CD4-positive, alpha-beta T cell treated with Interleukin-17A for 4 hours (primary cell): Measurements from ENCODE around the gene C20orf144.

Experiments
- DNase-seq: peaks from one replicate; pipeline ENCODE4 v3.0.0-alpha.2; 2020; ENCODE audit warnings: mixed read lengths

Gene C20orf144

GRCh38 chr20:33666293-33667244 is 4.4 kb downstream of the C20orf144 start, which contains the start of gene ACTL10:
TSS of gene ACTL10 (plus strand) at chr20:33666943. CDS start at chr20:33667498, 555 bp downstream.
- DNase-seq = peak; percentile 87

- peak; percentile 53 for DNase-seq
Measured at GRCh38 chr20:33667245-33667675, 5.1 kb downstream of the C20orf144 start.

GRCh38 chr20:33667676-33668465 is 5.7 kb downstream of the C20orf144 start:
- DNase-seq = peak; percentile 83

DNA sequence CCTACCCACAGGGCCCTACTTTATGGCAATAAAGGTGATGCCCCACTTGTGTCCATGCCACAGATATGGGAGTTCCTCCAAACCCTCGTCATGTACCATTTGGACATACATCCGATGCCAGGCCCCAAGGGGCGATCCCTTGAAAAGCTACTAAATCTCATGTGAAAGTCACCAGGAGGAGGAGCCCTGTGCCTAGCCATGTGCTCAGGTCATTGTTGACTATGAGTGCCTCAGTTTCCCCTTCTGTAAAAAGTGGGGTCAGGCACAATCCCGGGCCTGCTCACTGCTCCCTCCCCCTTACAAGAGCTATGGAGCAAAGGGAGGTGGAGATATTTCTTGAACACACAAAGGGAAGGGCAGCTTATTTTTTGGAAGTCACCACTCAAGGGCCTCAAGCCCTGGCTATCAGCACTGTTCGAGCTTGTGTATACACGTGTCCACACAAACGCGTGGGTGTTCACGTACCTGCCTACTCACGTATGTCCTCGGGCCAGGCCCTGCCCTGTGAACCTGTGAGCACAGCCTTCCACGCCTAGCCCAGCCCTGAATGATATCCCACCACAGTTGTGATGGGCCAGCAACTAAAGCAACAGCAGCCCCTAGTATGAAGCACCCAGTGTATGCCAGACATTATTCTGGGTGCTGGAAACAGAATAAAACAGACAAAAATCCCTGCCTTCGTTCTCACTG is 6.5 kb downstream of the C20orf144 start:
- no peak for DNase-seq

DNA sequence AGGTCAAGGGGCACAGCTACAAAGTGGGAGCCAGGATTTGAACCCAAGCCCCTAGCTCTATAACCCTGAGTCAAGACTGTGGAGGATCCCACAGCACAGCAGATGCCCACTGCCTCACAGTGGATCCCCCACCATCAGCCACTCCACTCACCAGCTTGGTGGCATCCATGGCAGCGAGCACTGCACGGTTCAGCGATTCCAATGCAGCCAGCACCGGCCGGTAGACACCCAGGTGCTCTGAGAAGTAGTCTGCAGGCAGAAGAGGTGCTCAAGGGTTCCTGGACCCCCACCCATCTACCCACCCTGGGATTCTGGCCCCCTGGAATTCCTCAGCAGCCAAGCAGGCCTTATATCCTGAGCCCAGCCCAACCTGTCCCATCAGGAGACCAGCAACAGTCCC is 7.1 kb downstream of the C20orf144 start:
- no peak for DNase-seq

DNA sequence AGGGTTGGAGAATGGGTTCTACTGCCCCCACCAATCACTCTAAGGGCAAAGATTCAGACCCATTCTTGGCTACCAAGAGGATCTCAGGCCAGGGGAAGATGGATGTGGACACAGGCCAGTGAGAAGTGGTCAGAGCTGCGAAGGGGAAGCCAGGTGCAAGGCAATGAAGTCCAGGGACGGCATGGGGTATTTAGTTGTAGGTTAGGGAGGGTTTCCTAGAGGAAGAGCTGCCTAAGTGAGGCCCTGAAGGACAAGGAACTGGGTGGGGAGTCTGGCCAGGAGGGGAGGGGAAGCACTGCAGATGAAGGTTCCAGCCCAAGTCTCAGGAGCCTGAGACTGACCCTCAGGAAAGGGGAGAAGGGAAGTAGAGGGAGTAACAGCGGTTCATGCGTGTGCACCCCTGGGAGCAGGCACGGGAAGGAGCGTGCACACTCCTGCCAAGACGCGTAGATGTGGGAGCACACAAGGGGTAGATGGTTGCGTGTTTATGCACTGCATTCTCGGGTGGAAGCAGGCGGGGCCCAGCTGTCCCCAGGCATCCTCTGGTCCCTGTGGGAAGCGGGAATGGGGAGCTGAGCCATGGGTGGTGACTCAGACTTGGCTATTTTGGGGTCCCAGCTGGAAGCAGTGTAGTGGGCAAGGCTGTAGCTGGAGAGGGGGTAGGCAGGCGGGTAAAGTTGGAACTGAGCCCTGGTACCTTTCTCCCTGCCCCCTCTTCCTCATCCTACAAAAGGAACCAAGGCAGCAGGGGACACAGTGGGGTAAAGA is 7.9 kb downstream of the C20orf144 start:
- DNase-seq = no peak

- no peak for DNase-seq
Measured at GRCh38 chr20:33670715-33671499, 8.8 kb downstream of the C20orf144 start.

DNA sequence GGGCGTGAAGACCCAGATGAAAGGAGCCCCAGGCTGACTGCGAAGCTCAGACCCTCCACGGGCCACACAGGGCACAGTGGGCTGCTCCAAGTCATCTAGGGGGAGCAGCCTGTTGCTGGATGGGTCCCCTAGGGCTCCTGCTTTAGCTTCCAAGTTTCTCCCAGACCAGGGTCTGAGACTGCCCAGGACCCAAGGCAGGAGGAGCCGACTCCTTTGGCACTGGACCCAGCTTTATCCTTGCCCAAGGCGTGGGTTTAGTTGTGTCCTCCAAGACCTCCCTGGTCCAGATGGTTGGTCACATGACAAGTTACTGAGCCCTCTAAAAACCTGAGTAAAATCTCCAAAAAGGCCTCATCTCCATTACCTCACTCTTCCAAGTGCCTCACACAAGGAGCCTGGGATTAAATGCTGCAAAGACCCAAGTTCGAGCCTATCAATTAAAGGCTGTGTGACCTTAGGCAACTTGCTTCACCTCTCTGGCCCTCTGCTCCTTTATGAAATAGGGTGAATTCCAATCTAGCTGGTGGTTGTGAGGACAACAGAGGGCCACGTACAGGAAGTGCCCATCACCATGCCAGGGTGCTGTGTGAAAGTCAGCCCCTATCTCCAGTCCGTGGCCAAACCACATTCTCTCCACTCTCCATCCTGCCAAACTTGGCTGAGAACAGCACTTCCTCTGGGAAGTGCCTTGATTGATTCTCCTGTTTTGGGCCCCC is 9.6 kb downstream of the C20orf144 start:
- no peak for DNase-seq

DNA sequence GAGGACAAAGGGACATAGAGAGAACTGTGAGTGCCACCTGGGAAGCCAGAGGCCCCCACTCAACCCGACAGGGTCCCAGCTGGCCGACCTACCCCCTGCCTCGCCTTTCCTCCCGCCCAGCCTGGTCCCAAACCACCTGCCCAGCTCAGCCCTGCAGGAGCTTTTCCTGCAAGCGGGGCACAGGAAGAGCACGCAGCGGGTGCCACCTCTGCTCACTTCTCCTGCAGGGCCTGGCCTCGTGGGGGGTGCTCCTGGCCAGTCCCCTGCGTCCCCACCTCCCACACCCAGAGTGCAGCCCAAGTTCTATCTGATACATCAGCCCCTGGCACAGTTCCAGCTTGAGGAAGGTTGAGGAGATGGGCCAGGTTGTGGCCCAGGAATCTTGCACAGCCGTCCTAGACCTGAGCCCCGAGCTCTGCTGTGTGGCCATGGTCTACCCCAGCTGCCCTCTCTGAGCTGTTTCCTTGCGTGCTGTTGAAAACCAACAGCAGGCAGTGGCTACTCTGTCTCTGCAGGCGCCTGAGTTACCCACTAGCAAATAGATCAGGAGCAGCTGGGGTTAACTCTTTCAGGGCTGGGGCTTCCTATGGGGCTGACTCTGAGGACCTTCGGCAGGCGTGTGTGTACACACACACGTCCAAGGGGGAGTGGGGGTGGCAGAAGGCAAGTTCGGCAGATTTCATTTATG is 10.4 kb downstream of the C20orf144 start:
- no peak for DNase-seq

- no peak for DNase-seq
Measured at GRCh38 chr20:33673114-33673409, 10.9 kb downstream of the C20orf144 start.

DNA sequence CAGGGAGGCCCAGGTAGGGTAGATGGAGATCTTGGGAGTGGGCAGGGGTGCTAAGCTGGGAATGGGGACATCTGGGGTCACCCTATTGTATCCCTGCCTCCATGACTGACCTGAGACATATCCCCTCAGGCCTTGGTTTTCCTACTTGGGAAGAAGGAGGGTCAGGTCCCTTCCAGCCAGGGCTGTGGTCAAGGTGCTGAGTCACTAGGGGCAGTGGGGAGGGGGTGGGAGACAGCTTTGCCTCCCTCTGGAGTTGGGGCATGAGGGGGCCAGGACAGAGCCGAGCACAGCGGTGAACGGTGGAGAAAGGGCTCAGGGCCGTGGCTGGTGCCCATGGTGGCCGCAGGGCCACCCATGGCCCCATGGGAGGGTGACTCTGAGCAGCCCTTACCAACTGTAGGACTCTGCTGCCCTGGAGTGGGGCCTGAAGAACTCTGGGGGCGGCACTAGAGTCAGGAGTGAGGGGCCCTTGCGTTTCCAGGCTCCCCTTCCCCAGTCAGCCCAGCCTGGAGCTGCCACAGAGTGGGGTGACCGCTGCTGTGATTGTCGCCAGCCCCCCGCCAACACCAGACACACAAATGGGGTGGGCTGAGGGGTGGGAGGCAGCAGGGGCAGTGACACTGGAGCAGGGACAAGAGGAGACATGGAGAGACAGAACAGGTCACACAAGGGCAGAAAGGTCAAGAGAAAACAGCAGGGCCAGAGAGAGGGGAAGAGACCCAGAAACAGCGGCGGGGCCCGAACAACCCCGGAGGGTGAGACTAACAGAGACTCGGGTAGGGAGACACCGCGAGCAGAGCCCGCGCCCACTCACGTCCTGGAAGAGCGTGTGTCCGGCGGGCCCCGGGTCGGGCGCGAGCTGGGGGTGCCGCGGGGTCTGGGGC is 11.5 kb downstream of the C20orf144 start:
- no peak for DNase-seq

DNA sequence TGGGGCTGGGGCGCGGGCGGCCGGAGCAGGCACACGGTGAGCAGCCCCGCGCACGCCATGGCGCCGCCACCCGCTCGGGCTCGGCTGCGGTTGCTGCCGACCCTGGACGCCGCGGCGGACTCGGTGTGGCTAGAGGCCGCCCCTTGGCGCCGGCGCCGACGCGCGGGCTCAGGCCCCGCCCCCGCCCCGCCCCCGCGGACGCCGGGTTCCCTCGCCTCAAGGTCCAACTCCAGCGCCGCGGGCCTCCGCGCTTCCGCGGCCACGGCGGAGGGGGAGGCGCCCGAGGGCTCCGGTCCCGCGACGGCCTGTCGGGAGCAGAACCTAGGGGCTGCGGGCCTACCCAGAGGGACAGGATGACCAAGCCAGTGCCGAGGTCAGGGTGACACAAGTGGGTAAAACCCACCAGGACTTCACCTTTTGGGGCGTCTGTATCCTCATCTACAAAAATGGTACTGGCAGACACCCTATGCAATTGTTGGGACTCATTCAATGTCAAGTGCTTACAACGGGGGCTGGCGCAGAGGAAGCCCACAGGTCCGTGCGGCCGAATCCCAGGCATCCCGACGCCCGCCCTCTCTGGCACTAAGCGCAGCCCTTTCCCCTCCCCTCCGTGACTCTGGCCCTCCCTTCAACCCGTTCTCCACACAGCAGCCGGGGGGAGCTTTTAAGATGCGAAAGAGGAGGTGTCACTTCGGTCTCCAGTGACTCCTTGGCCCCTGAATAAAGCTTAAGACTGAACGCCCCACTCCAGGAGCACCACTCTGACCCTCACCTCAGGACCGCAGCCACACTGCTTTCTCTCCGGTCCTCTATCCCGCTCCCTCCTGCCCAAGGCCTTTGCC is 12.4 kb downstream of the C20orf144 start, which contains the start of gene NECAB3:
NECAB3 (minus strand) TSS at position 135 of the 842 bp plus-strand sequence; CDS start at position 59, 76 bp downstream.
- peak; percentile 75 for DNase-seq

DNA sequence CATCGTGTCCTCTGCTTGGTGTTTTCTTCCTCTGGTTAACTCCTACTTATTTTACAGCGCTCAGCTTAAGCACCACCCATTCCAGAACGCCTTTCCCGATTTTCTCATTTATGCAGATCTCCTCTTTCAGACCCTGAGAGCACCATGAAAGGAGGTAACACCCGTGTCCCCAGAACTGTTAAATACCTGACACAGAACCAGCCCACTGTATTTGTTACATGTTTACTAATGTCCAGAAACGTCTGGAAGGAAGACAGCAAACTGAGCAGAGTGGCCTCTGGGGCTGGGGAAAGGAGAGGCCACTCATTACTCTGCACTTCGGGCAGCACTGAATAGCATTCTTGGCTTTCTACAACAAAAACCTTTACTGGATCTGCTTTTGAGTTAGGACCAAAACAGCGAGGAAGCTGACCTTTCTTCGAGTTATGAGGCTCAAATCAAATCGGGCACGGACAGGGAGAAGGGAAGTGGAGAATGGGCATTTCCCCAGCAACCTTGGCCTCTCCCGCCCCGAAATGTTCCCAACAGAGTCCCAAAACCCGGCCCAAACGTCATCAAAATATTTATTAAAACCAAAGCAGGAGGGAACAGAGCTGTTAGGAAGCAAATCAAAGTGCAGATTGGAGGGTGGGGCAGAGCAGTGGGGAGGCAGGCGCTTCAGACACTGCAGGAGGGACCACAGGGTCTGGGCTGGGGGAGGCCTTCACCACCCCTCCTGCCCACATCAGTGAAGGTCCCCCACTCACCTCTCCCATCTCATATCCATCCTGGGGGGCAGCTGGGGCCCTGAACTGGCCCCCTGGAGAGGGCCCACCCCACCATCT is 13.2 kb downstream of the C20orf144 start:
- no peak for DNase-seq

DNA sequence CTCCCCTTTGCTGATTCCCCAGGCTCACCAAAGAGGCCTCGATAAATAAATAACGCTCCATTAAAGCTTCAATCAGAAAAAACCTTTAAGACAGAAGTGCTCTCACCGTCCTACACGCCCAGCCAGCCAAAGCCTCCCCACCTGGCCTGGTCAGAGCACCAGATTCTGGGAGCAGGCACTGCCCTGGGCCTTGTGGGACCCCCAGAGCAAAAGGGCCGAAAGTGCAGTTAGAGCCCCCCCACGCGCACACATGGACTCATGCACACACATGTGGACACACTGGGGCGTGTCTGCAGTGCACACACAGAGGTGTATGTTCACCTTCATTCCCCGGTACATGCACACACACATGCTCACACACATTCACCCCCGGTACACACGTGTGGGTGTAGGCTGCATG is 14.0 kb downstream of the C20orf144 start:
- DNase-seq = no peak

GRCh38 chr20:33676652-33677645 is 14.8 kb downstream of the C20orf144 start:
- no peak for DNase-seq
